ENCODE results near the gene ADCY9. TPM values are rescaled to one million over a fixed set of nuclear protein-coding genes. Genes with fewer than 3 reads are reported as not detected.

The ADCY9 gene
- total RNA-seq, 4 donors from 2014 or later, result 13.1 to 25.1 (median 18.5) TPM

- WGBS, 2 donors, result 68 to 72% methylated on average over 20 of the region's 20 CpGs
- H3K4me3 ChIP-seq (ENCODE audit: low read depth, poor library complexity, severe bottlenecking), result no peak overlapping the region
- DNase-seq (ENCODE audit: low spot score in 2 of 2), result no peak
- intact Hi-C loops (cut with DNase I; ENCODE audit: low total_unique reads), result no loop called here
- TF ChIP-seq POLR2A (IDR thresholded peaks at IDR 0.05), result no peak
These were observed 116.5 kb downstream of the ADCY9 start for GRCh38 chr16:3999479-4000325.

DNA sequence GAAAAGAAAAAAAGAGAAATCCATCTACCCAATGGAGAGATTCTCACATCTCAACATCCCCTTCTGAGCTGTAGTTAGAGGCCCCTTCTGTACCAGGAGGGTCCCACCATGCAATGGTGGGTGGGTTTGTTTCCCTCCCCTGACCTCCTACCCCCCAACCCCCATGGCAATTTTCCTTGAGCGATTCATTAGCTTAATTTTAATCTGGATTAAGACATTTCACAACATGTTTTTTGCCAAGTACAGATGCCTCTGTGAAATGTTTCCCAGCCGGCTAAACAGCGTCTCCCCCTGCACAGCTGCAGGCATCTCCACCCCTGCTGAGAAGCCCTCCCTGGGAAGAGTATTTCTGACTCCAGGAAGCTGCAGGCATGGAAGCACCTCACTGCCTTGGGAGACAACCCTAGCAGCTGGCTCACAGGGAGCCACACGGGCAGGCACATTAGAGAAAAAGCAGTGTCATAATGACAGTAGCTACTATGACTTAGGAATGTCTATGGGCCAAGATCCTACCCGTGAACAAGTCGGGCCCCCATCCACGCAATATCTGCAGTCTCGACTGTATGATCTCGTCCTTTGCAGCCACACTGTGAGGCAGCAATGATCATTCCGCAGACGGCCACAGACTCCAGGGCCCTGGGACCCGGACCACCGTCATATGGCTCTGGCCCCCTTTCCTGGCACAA lies 117.3 kb downstream of the ADCY9 start:
- DNase-seq (ENCODE audit: low spot score in 2 of 2), result no peak
- intact Hi-C loops (cut with DNase I; ENCODE audit: low total_unique reads), result no loop called here
- 60 to 70% methylated on average over 13 of the region's 13 CpGs for WGBS, 2 donors
- TF ChIP-seq, protein P1, sequence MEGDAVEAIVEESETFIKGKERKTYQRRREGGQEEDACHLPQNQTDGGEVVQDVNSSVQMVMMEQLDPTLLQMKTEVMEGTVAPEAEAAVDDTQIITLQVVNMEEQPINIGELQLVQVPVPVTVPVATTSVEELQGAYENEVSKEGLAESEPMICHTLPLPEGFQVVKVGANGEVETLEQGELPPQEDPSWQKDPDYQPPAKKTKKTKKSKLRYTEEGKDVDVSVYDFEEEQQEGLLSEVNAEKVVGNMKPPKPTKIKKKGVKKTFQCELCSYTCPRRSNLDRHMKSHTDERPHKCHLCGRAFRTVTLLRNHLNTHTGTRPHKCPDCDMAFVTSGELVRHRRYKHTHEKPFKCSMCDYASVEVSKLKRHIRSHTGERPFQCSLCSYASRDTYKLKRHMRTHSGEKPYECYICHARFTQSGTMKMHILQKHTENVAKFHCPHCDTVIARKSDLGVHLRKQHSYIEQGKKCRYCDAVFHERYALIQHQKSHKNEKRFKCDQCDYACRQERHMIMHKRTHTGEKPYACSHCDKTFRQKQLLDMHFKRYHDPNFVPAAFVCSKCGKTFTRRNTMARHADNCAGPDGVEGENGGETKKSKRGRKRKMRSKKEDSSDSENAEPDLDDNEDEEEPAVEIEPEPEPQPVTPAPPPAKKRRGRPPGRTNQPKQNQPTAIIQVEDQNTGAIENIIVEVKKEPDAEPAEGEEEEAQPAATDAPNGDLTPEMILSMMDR (IDR thresholded peaks at IDR 0.05), result no peak
- TF ChIP-seq POLR2A (IDR thresholded peaks at IDR 0.05), result no peak
- H3K4me3 ChIP-seq (ENCODE audit: low read depth, poor library complexity, severe bottlenecking), result no peak overlapping the region

GRCh38 chr16:3997231-3997841 lies 118.9 kb downstream of the ADCY9 start:
- intact Hi-C loops (cut with DNase I; ENCODE audit: low total_unique reads), result no loop called here

DNA sequence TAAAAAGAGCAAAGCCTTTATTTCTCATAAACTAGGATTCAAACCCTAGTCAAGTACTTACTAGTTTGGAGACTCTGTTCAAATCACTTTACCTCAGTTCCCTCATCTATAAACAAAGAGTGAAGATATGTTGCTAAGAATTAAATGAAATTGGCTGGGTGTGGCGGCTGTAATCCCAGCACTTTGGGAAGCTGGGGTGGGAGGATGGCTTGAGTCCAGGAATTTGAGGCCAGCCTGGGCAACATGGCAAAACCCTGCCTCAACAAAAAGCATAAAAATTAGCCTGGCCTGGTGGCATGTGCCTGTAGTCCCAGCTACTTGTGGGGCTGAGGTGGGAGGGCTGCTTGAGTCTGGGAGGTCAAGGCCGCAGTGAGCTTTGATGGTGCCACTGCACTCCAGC lies 121.2 kb downstream of the ADCY9 start:
- 41 to 49% methylated on average over 2 of the region's 2 CpGs for WGBS, 2 donors
- no peak for TF ChIP-seq POLR2A (IDR thresholded peaks at IDR 0.05)
- TF ChIP-seq, protein P1 (IDR thresholded peaks at IDR 0.05), result no peak
- no peak overlapping the region for H3K4me3 ChIP-seq (ENCODE audit: low read depth, poor library complexity, severe bottlenecking)
- DNase-seq (ENCODE audit: low spot score in 2 of 2), result no peak
- intact Hi-C loops (cut with DNase I; ENCODE audit: low total_unique reads), result no loop called here

More at GRCh38 chr16:3997231-3997841, 118.9 kb downstream of the ADCY9 start:
- no peak for DNase-seq (ENCODE audit: low spot score in 2 of 2)
- H3K4me3 ChIP-seq (ENCODE audit: low read depth, poor library complexity, severe bottlenecking), result no peak overlapping the region
- no peak for TF ChIP-seq POLR2A (IDR thresholded peaks at IDR 0.05)
- TF ChIP-seq, protein P1 (IDR thresholded peaks at IDR 0.05), result no peak
- WGBS, 2 donors, result 96 to 97% methylated on average over 15 of the region's 15 CpGs

GRCh38 chr16:3993052-3993785 lies 123.0 kb downstream of the ADCY9 start:
- WGBS, 2 donors, result 93% methylated on average over 36 of the region's 36 CpGs
- intact Hi-C loops (cut with DNase I; ENCODE audit: low total_unique reads), result no loop called here

More at GRCh38 chr16:3993052-3993785, 123.0 kb downstream of the ADCY9 start:
- no peak for DNase-seq (ENCODE audit: low spot score in 2 of 2)
- TF ChIP-seq, protein P1 (IDR thresholded peaks at IDR 0.05), result no peak
- no peak for TF ChIP-seq POLR2A (IDR thresholded peaks at IDR 0.05)
- H3K4me3 ChIP-seq (ENCODE audit: low read depth, poor library complexity, severe bottlenecking), result no peak overlapping the region

Data from lower leg skin (tissue), 4 donors.